ENCODE results near the gene NOD2.
A peak's percentile ranks its signal among the peaks of the same experiment; 100 is the strongest.

NOD2 gene

GRCh38 chr16:50717494-50717893 is 24.1 kb downstream of the NOD2 start:
- DNase-seq (ENCODE audit: low read depth in 2 of 2), result no peak

GRCh38 chr16:50718061-50718760 is 24.8 kb downstream of the NOD2 start:
- DNase-seq (ENCODE audit: low read depth in 2 of 2), result no peak

- DNase-seq (ENCODE audit: low read depth in 2 of 2), result no peak
These were observed 25.5 kb downstream of the NOD2 start for GRCh38 chr16:50718761-50719400.

GRCh38 chr16:50719401-50720337 is 26.3 kb downstream of the NOD2 start:
- no peak for DNase-seq (ENCODE audit: low read depth in 2 of 2)

- no peak for DNase-seq (ENCODE audit: low read depth in 2 of 2)
These were observed 28.4 kb downstream of the NOD2 start for GRCh38 chr16:50721549-50722404.

- no peak for DNase-seq (ENCODE audit: low read depth in 2 of 2)
These were observed 29.0 kb downstream of the NOD2 start for GRCh38 chr16:50722405-50722737.

GRCh38 chr16:50722960-50723359 is 29.6 kb downstream of the NOD2 start:
- DNase-seq (ENCODE audit: low read depth in 2 of 2), result no peak

- no peak for DNase-seq (ENCODE audit: low read depth in 2 of 2)
These were observed 30.9 kb downstream of the NOD2 start for GRCh38 chr16:50724306-50724705.

- no peak for DNase-seq (ENCODE audit: low read depth in 2 of 2)
These were observed 38.0 kb downstream of the NOD2 start for GRCh38 chr16:50731130-50731988.

GRCh38 chr16:50731989-50732832 is 38.8 kb downstream of the NOD2 start:
- DNase-seq (ENCODE audit: low read depth in 2 of 2), result no peak

GRCh38 chr16:50733468-50733867 is 40.1 kb downstream of the NOD2 start:
- no peak for DNase-seq (ENCODE audit: low read depth in 2 of 2)

GRCh38 chr16:50735629-50736122 is 42.3 kb downstream of the NOD2 start:
- DNase-seq (ENCODE audit: low read depth in 2 of 2), result no peak

GRCh38 chr16:50736448-50736847 is 43.0 kb downstream of the NOD2 start:
- no peak for DNase-seq (ENCODE audit: low read depth in 2 of 2)

GRCh38 chr16:50737420-50737959 is 44.1 kb downstream of the NOD2 start:
- no peak for DNase-seq (ENCODE audit: low read depth in 2 of 2)

- DNase-seq (ENCODE audit: low read depth in 2 of 2), result no peak
These were observed 45.6 kb downstream of the NOD2 start for GRCh38 chr16:50739031-50739430.

GRCh38 chr16:50740736-50741135 is 47.3 kb downstream of the NOD2 start:
- no peak for DNase-seq (ENCODE audit: low read depth in 2 of 2)

GRCh38 chr16:50741225-50741780 is 47.9 kb downstream of the NOD2 start:
- DNase-seq (ENCODE audit: low read depth in 2 of 2), result no peak

GRCh38 chr16:50741781-50742575 is 48.6 kb downstream of the NOD2 start, which contains the start of gene CYLD:
Gene CYLD, plus strand, starts transcription at chr16:50742086. Its CDS starts 7,613 bp downstream, at chr16:50749699.
- peak; percentile 97 to 99 for DNase-seq (ENCODE audit: low read depth in 2 of 2)

Measured in stimulated activated CD8-positive, alpha-beta memory T cell treated with anti-CD3 and anti-CD28 coated beads, Interleukin-2, amount 100 ng/mL, for 1 hour (primary cell).